ENCODE measurements around the gene MRGPRD. TPM values are rescaled to one million over a fixed set of nuclear protein-coding genes. Genes with fewer than 3 reads are reported as not detected.
A peak's percentile ranks its signal among the peaks of the same experiment; 100 is the strongest.

The MRGPRD gene
- total RNA-seq, 1 donor from 2014 or later: not detected

- Histone ChIP-seq H3K4me1 (peaks cover 24% of the 10 kb centered on the region), H3K36me3 (no peaks in the 10 kb centered on the region), H3K27me3 (ENCODE audit: low read depth) (no peaks in the 10 kb centered on the region), H3K4me3 (no peak overlapping the region), H3K27ac (replicated peaks) (no peak overlapping the region), H3K9me3 (replicated peaks) (peaks cover 8% of the 10 kb centered on the region)
- intact Hi-C loops (cut with micrococcal nuclease): no loop called here
- no peak for DNase-seq
- TF ChIP-seq, protein P1, sequence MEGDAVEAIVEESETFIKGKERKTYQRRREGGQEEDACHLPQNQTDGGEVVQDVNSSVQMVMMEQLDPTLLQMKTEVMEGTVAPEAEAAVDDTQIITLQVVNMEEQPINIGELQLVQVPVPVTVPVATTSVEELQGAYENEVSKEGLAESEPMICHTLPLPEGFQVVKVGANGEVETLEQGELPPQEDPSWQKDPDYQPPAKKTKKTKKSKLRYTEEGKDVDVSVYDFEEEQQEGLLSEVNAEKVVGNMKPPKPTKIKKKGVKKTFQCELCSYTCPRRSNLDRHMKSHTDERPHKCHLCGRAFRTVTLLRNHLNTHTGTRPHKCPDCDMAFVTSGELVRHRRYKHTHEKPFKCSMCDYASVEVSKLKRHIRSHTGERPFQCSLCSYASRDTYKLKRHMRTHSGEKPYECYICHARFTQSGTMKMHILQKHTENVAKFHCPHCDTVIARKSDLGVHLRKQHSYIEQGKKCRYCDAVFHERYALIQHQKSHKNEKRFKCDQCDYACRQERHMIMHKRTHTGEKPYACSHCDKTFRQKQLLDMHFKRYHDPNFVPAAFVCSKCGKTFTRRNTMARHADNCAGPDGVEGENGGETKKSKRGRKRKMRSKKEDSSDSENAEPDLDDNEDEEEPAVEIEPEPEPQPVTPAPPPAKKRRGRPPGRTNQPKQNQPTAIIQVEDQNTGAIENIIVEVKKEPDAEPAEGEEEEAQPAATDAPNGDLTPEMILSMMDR (IDR thresholded peaks at IDR 0.05; ENCODE audit: borderline replicate concordance): no peak
These were observed 1.7 kb downstream of the MRGPRD start for GRCh38 chr11:68978931-68979594.

DNA sequence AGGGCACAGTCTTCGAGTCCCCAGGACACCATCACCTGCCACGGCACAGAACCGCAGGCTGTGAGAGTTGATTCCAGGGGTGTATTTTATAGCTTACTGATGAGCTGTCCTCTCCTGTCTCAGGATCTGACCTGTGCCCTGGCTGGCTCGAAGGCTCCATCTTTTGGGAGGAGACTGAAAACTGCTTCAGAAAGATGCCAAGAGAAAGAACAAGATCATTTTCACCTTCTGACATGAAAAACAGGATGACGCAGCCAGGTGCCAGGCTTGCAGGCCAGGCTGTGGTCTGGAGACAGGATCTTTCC is 2.2 kb downstream of the MRGPRD start:
- Histone ChIP-seq H3K4me1 (peaks cover 26% of the 10 kb centered on the region), H3K4me3 (no peak overlapping the region), H3K36me3 (no peaks in the 10 kb centered on the region), H3K27ac (replicated peaks) (no peak overlapping the region), H3K9me3 (replicated peaks) (peaks cover 8% of the 10 kb centered on the region), H3K27me3 (ENCODE audit: low read depth) (no peaks in the 10 kb centered on the region)
- TF ChIP-seq, protein P1 (IDR thresholded peaks at IDR 0.05; ENCODE audit: borderline replicate concordance): no peak
- DNase-seq: no peak
- intact Hi-C loops (cut with micrococcal nuclease): no loop called here

DNA sequence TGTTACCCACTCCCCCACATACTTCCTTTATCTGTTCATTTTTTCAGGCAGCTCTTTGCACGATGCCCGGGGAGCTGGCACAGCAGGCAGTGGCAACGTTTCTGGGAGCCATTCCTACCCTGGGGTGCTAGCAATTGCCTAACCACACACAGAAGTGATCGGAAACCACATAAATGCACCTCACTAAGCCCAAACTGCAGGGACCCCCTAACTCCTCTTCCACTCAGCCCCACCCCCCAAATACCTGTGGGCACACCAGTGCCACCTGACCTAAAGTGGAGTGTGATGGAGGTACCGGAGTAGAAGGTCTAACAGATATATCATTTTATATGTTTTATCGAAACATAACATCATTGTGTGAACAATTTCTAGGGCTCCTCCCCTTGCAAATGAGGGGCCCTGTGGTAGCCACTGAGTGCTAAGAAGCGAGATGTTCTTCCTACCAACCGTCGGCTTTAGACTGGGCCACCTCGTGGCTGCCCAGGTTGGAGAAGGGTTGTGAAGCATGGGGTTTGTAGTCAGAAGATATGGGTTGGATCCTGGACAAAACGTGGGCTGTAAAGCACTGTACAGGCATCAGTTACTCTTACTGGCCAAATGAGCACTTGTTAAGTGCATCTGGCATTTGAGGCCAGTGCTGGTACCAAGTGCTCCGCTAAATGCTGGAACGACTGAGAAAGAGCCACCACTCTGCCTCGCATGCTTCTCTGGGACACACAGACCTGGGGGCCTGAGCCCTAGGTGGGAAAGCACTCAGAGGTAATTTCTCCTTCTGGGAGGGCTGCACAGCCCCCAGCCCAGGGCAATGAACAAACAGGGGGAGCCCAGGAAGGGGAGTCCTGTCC is 2.8 kb downstream of the MRGPRD start:
- intact Hi-C loops (cut with micrococcal nuclease): no loop called here
- no peak for DNase-seq
- no peaks in the 10 kb centered on the region for H3K27me3 ChIP-seq (ENCODE audit: low read depth)
- no peak overlapping the region for H3K27ac ChIP-seq (replicated peaks)
- H3K4me1 ChIP-seq: peaks cover 31% of the 10 kb centered on the region
- H3K9me3 ChIP-seq (replicated peaks): peaks cover 8% of the 10 kb centered on the region
- TF ChIP-seq, protein P1 (IDR thresholded peaks at IDR 0.05; ENCODE audit: borderline replicate concordance): no peak
- H3K4me3 ChIP-seq: no peak overlapping the region
- H3K36me3 ChIP-seq: no peaks in the 10 kb centered on the region

GRCh38 chr11:68976563-68976962 is 4.2 kb downstream of the MRGPRD start:
- TF ChIP-seq, protein P1 (IDR thresholded peaks at IDR 0.05; ENCODE audit: borderline replicate concordance): no peak
- Histone ChIP-seq H3K9me3 (replicated peaks) (no peaks in the 10 kb centered on the region), H3K27ac (replicated peaks) (peak overlapping the region; percentile 4), H3K27me3 (ENCODE audit: low read depth) (no peaks in the 10 kb centered on the region), H3K36me3 (no peaks in the 10 kb centered on the region), H3K4me3 (no peak overlapping the region), H3K4me1 (peaks cover 31% of the 10 kb centered on the region)
- DNase-seq: no peak
- intact Hi-C loops (cut with micrococcal nuclease): no loop called here

DNA sequence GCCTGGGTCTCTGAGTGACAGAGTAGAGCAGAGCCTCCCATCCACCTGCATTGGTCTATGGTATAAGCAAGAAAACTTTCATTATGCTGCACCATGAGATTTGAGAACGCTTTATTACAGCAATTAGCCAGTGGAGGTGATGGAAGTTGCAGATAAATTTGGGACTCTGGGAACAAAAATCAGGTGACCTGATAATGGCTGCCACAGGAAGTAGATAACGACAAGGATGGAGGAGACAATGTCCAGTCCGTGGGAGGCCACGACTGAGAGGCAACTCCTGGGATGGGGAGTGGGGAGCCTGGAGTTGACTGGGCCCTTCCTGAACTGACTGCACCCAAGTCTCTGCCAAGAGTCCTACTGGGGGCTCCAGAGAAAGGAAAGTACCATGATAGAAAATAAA is 4.7 kb downstream of the MRGPRD start:
- H3K27ac ChIP-seq (replicated peaks): peak overlapping the region; percentile 4
- intact Hi-C loops (cut with micrococcal nuclease): no loop called here
- H3K4me1 ChIP-seq: peaks cover 31% of the 10 kb centered on the region
- H3K36me3 ChIP-seq: no peaks in the 10 kb centered on the region
- TF ChIP-seq, protein P1 (IDR thresholded peaks at IDR 0.05; ENCODE audit: borderline replicate concordance): no peak
- H3K4me3 ChIP-seq: no peak overlapping the region
- no peaks in the 10 kb centered on the region for H3K9me3 ChIP-seq (replicated peaks)
- no peaks in the 10 kb centered on the region for H3K27me3 ChIP-seq (ENCODE audit: low read depth)
- DNase-seq: no peak
